EL (cell line): ENCODE results near the gene GHR.
A peak's percentile ranks its signal among the peaks of the same experiment; 100 is the strongest.

Experiments used
- DNase-seq: peaks from one replicate; pipeline ENCODE4 v3.0.0-alpha.2; 2016

The GHR gene

DNA sequence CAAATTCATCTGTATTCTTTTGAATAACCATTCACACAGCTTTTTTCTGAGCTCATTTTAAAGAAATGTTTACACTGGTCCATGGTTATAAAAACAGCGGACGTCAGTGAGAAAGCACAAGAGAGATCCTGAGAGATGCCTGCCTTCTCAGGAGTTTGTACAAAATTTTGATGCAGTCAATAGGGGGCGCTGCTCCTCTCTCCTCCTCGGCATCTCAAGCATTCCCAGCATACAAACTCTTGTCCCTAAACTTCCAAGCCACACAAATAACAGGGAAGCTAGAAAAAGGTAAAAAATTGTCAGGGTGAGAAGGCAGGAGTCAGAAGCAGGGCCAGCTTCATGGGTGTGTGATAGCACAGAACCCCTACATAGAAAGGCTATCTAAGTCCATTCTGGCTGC, 322.2 kb downstream of the GHR start:
- DNase-seq, result peak; percentile 18

DNA sequence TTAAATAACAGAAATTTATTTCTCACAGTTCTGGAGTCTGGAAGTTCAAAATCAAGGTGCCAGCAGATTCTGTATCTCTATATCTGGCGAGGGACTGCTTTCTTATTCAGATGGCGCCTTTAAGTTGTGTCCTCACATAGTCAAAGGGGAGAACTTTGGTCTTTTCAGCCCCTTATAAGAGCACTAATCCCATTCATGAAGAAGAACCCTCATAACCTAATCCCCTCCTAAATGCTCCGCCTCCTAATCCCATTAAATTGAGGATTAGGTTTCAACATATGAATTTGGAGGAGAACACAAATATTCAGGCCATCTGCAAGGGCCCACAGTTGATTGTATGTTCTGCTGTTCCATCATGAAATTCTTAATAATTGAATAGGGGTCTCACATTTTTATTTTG, 322.6 kb downstream of the GHR start:
- DNase-seq, result no peak

DNA sequence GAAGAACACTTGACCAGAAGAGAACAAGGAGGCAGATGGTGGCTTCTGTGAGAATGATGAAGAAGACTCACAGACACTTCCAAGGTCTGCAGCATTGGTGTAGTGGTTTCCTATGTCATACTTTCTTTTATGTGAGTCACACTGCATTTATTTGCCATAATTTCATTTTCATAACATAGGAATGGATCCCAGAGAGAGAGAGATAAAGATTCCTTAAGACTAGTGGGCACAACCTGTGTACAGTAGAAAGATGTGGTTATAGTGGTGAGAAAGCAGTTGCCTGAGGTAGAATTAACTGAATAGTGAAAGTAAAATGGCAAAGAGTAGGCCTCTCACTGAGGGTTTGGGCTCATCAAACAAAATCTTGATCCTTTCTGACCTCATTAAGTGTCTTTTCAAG, 325.8 kb downstream of the GHR start:
- peak; percentile 1 for DNase-seq

DNA sequence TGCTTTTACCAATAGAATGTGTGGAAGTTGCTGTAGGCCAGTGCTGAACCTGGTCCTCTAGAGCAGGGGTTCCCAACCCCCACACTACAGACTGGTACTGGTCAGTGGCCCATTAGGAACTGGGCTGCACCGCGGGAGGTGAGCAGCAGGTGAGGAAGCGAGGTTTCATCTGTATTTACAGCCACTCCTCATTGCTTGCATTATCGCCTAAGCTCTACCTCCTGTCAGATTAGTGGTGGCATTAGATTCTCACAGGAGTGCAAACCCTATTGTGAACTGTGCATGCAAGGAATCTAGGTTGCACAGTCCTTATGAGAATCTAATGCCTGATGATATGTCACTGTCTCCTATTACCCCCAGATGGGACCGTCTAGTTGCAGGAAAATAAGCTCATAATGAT, 327.3 kb downstream of the GHR start:
- DNase-seq, result no peak

DNA sequence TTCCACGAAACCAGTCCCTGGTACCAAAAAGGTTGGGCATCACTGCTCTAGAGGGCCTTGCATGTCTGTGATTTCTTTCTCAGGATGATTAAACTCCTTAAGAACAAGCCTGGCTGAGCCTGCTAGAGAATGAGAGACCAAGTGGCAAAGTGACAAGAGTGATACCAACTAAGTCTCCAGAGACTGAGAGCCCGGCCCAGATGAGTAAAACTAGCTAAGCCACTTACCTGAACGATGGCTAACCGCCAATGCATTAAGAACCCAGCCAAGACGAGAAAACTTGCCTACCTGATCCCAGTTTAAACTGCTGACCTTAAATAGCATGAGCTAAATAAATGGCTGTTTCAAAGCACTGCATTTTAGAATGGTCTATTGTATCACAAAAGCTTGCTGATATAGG, 327.8 kb downstream of the GHR start:
- no peak for DNase-seq

DNA sequence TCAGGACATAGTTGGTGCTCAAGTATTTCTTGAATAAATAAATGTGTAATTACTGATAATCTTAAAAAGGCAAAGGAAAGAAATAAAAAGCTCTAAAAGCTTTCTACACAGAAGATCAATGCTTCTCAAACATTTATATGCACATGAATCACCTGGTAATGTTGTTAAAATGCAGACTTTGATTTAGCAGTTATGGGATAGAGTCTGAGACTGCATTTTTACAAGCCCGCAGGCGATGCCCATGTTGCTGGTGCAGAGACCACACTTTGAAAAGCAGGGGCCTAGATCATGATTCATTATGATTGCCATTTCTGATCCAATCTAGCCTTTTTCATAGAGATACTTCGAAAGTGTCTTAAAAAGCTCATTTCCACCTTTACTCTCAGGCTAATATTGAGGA, 329.9 kb downstream of the GHR start:
- DNase-seq, result no peak

DNA sequence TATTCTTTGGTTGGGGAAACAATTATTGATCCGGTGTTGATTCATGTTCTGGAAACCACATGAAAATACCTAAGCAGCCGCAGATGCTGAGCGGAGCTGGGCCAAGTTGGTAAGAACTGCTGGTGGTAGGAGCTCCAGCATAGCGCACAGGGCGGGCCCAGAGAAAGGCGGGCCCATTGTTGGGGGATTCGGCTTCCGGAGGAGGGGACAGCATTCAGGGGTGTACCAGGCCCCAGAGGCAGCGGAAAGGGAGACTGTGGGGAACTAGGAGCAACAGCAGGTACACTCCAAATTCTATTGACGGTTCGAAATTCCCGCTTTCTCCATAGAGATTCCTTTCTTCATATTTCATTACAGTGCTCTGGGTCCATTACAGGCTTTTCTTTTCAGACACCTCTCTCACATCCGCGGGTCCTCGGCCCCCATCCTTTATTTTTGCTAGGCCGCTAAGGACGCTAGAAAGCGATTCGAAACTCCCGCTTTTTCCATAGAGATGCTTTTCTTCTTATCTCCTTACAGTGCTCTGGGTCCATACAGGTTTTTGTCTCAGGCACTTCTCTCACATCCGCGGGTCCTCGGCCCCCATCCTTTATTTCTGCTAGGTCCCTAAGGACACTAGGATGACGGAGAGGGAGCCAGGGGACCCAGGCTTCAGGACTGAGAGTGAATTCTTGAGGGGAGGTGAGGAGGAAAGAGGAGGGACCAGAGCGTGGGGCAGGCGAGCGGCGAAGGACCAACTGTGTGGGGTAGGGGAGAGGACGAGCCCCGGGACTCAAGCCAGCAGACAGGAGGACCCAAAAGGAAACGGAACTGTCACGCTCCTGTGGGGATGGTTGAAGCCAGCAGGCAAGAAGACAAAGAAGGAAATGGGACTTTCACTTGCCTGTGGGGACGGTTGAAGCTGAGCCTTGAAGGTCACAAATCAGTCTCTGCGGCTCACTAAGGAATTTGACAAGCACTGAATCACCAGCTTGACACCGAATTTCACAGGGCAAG, 333.7 kb downstream of the GHR start, which contains the start of gene CCDC152:
Gene CCDC152 (plus strand): TSS at position 213 of the 996 bp plus-strand sequence. CDS start 2,304 bp downstream, outside the sequence.
- peak; percentile 44 for DNase-seq

DNA sequence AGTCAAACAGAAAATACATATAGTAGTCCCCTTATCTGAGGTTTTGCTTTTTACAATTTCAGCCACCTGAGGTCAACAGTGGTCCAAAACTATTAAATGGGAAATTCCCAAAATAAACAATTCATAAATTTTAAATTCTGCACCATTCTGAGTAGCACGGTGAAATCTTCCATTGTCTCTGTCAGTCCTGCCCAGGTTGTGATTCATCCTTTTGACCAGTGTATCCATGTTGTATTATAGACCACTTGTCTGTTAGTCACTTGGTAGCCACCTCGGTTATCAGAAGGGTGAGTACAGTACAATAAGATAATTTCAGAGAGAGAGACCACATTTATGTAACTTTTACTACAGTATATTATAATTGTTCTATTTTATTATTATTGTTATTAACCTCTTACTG, 336.2 kb downstream of the GHR start:
- no peak for DNase-seq

DNA sequence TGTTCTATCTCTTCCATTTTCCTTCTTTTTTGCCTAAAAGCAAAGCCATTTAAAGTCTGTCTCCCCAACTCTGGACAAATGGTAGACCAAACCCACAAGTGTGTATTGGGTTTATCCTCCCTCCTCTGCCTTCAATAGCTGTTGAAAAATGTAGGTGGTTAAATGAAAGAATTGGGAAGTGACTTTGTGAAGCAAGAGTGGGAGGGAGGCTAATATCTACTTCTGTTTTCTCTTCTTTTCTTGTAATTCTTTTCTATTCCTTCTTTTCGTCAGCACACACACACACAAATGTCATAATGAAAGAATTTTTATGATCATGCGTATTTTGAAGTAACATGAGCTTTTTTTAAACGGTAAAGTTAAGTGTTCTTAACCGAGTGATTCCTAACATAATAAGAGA, 337.2 kb downstream of the GHR start:
- DNase-seq, result no peak

DNA sequence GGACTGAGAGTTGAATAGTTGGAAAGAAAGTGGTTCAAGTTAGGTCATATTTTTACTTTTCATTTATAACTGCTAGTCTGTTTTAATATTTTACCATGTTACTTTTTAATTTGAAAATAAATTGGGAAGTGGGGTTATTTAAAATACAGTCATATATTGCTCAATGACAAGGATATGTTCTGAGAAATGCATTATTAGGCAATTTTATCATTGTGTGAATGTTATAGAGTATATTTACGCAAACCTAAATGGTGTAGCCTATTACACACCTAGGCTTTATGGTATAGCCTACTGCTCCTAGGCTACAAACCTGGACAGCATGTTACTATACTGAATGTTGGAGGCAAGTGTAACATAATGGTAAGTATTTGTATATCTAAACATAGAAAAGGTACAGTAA, 338.6 kb downstream of the GHR start:
- no peak for DNase-seq

DNA sequence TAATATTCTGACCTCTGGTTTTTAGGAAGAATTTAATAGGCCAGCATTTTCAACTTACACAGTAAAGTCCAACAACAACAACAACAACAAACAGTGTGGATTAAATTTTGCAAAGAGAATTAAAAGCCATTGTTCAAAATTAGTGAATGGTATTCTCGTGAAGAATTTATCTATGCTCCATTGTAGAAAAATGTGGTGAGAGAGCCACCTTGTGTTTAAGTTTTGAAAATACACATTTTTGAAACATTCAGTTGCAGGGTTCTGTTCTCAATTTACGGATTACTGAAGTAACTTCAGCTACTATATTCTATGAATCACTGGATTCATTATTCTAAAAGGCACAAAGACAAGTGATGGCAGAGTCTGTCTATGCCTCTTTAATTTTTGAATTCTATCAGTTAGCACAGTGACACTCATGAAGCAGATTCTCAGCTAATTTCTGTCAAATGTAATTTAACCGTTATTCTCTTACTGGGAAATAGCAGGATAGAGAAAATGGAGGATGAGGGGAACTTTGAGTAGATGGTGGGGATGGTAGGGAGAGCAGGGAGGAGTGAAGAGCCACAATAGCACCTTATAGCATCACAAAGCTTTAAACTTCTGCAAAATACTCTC, 344.4 kb downstream of the GHR start:
- DNase-seq, result peak; percentile 17

DNA sequence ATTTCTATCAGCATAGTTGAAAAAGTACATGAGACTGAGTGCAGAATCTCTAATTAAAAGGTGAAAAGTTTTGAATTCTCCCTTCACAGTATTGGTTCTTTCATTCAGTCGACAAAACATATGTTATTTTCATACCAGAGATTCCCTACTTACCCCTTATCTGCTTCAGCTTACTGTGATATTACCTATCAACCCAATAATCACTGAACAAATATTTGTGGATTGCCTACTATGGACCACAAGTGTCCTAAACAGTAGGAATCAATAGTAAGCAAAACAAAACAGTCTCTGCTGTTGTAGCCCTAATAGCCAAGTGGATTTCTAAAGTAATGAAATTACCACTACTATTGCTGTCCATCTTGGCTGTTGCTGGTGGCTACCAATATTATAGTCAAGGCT, 344.9 kb downstream of the GHR start:
- no peak for DNase-seq

DNA sequence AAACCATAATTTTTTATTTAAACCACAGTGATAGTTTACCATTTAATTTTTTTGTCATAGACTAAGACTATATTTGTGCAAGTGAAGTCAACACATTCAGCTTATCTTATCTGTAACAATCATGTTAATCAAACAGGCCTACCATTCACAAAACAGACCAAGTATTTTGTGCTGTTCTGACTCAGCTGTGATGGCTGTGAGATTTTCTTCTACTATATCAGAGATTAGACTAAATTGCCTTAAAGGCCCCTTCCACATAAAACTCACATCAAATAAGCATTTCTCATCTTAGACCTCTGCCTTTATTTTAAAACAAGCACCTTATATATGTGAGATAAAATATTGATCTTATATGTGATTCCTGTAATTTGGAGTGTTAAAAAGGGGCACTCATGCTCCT, 346.8 kb downstream of the GHR start:
- no peak for DNase-seq
